ENCODE measurements around the gene TIMP2.
A peak's percentile ranks its signal among the peaks of the same experiment; 100 is the strongest.
"Not testable (repeated sequence)": the region's sequence is repeated elsewhere in the genome, so short reads cannot be mapped to it uniquely, and the experiment has no call there.

The TIMP2 gene

DNA sequence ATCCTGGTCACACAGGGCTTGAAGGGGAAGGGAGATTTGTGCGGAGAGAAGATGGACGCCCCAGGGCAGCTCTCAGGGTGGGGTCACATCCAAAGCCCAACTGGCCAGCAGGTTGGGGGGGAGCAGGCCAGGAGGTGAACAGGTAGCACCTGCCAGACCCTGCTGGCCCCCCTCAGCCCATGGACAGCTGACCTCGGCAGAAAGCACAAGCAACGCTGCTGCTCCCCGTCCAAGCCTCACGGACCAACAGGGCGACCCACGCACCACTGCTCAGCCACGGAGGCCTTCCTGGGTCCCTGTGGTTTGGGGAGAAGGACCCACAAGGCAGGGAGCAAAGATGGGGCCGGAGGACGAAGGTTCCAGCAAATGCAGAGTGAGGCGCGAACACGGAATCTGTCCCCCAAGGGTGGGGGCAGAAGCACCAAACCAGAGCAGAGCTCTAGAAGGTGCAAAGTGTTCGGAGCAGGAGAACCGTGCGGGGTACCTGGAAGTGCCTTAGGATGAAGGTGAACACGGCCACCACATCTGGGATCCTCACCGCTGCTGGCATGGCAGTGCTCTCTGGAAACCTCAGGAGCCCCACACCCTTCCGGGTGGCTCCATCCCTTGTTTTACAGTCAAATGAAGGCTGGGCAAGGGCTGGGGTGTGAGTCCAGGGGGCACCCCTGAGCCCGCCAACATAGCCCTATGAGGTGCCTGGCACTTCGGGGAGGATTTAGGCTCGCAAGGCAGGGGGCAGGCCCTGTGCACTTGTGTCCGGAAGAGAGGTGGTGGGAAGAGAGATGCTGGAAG, 40.1 kb downstream of the TIMP2 start:
- no peak for DNase-seq

GRCh38 chr17:78884148-78884825, 40.9 kb downstream of the TIMP2 start:
- DNase-seq: no peak

DNA sequence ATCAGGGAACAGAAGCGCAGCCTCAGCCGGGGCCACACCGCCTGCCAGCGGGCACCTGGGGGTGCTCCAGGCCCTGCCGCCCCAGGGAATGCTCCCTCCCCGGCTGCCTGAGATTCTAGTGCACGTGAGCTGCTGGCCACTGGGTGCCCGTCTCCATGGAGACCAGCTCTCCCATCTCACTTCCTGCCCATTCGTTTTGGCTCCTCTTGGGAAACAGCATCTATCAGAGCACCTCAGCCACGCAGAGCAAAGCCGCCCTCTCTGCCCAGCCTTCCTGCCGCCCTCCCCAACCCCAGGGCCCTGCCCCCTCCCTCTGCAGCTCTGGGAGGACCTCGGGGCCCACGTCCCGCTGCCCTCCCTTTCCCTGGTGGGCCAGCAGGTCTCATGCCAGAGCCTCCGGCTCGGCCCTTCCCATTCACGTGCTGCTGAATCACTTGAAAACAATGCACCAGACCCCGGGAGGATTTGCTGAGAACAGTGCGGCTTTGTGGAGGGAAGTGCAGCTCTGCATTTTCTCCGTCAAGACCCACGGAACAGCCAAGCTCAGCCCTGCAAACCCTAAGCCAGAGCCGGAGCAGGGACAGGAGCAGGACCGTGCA, 41.6 kb downstream of the TIMP2 start:
- no peak for DNase-seq

DNA sequence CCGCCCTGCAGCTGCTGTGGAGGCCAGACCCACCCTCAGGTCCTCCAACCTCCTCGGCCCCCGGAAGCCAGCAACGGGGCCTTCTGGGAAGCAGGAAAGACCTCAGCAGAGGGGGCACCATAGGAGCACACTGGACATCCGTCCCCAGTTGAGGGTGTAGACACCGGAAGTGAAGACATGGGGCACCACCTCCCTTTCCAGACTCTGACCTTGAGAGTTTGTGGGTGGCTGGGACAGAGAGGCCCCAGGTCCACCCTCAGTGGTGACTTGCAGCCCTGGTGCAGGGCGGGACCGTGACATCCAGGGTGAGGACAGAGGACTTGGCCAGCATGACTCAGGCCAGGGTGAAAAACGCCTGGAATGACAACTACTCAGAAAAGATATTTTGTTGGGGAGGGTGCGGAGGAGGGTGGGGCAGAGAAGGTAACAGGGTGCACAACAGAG, 42.1 kb downstream of the TIMP2 start:
- no peak for DNase-seq

GRCh38 chr17:78882540-78883088, 42.6 kb downstream of the TIMP2 start:
- DNase-seq: no peak

DNA sequence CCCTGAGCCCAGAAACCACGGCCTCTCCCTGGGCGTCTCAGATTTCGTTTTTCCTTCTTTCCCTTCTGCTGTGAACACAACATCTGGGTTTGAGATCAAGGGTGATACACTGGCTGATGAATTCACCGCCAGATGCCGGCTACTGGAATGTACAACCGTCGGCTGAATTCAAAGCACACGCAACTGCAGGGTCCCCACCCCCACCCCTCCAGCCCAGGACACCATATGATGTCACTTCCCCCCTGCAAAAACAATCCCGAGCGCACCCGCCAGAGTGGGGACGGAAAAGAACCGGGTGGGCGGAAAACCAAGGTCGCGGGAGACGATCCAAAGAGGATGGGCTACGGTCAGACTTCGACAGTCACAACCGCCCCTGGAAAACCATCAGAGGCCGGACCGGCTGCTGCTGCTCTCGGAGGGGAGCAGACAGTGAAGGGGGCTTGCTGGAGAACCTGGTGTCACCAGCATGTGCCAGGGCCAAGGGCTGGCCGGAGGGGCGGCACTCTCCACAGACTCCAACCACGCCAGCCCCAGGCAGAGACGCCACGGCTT, 45.5 kb downstream of the TIMP2 start:
- peak; percentile 11 for DNase-seq

DNA sequence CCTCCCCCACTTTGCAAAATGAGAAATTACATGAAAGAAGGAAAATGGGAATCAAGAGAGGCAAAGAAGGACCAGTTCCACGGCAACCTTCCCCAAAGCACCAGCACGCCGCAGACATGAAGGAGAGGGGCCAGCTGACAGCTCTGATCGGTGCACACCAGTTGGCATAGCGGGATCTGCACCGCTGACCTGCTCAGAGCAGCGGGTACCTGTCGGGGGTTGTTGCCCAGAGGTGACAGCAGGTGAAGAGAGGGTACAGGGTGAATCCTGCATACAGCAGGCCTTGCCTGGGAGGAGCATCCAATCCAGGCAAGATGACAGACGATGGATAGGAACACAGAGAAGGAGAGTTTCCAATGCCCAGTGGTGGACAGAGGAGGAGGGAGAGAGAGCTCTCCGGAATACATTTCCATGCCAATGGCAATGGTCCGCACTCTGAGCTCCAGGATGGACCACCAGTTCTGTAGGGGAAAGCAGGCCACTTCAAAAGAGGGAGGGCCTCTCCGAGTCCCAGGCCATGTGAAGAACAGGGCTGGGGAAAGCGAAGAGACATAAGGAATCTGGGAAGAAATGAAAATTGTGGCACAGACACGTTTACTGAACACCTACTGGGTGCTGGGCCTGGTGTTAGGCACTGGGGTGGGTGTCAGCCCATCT, 46.2 kb downstream of the TIMP2 start:
- DNase-seq: no peak

GRCh38 chr17:78878261-78878660, 46.9 kb downstream of the TIMP2 start:
- DNase-seq: no peak

- not testable (repeated sequence) for DNase-seq
Measured at GRCh38 chr17:78876954-78877517, 48.2 kb downstream of the TIMP2 start.

DNA sequence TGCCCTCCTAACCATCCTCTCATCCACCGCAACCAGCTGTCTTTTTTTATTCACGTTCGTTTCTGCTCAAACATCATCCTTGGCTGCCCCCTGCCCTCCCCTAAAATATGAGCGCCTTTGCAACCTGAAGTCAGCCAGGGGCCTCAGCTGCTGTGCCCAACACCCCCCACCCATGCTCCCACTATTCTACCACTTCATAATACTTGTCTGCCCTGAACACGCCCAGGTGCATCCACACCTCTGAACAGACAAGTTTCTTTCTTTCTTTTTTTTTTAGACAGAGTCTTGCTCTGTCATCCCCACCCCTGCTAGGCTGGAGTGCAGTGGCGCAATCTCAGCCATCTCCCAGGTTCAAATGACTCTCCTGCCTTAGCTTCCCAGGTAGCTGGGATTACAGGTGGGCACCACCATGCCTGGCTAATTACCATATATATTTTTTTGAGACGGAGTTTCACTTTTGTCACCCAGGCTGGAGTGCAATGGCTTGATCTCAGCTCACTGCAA, 49.0 kb downstream of the TIMP2 start:
- no peak for DNase-seq

DNA sequence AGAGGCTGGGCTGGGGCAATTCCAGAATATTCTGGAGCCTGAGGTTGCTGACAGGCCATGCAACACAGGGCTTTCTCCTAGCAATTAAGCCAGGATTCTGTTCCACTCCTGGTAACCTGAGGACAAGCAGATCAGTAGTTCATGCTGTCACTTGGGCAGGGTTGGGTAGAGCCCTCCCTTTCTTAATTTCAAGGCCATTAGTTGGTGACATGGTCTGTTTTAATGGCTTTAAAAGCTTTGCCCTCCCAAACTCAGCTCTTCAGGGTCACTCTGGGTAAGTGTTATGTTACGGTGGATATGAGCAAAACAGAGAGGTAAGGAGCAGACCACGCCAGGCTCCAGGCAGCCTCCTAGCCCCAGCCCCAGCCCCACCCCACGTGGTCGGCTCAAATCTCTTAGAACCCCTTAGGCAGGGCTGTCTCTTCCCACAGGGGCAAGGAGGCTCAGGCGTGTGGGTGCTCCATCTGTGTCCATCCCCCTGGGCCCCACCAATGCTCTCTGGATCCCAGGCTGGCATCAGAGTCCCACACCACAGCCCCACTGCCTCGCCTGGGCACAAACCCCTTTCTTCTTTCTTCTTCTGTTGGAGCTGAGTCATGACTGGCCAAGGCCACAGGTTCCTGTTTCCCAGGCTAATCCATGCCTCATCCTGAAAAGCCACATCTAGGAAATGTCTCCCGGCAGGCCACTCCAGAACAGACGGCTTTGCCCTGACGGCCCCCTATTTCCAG, 49.7 kb downstream of the TIMP2 start:
- no peak for DNase-seq

GRCh38 chr17:78873519-78874340, 51.5 kb downstream of the TIMP2 start:
- no peak for DNase-seq

GRCh38 chr17:78872486-78872885, 52.7 kb downstream of the TIMP2 start:
- DNase-seq: no peak

- DNase-seq: no peak
Measured at GRCh38 chr17:78870621-78871020, 54.6 kb downstream of the TIMP2 start.

DNA sequence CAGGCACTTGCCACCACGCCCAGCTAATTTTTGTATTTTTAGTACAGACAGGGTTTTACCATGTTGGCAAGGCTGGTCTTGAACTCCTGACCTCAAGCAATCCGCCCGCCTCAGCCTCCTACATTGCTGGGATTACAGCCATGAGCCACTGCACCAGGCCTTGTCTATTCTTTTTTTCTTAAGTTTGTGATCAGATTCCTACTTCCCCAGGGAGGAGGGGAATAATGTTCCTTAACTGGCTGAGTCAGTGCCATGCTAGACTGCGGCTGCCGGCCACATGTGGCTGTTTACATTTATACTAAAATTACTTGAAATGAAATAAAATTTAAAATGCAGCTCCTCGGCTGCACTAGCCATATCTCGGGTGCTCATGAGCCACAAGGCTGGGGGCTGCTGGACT, 56.8 kb downstream of the TIMP2 start:
- no peak for DNase-seq

GRCh38 chr17:78867046-78867445, 58.1 kb downstream of the TIMP2 start:
- DNase-seq: not testable (repeated sequence)

- peak; percentile 67 for DNase-seq
Measured at GRCh38 chr17:78865682-78866390, 59.4 kb downstream of the TIMP2 start.

DNA sequence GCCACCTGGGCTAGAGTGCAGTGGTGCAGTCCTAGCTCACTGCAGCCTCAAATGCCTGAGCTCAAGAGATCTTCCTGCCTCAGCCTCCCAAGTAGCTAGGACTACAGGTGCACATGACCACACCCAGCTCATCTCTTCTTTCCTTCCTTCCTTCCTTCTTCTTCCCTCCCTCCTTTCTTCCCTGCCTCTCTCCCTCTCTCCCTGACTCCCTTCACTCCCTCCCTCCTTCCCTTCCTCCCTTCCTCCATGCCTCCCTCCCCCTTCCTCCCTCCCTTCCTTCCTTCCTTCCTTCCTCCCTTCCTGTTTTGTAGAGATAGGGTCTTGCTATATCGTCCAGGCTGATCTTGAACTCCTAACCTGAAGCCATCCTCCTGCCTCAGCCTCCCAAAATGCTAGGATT, 61.1 kb downstream of the TIMP2 start:
- DNase-seq: no peak

- DNase-seq: no peak
Measured at GRCh38 chr17:78862073-78863023, 62.8 kb downstream of the TIMP2 start.

Data from activated naive CD4-positive, alpha-beta T cell treated with Interleukin-2 at 50 U/mL for 16 hours (primary cell).